GM23248 (cell line): Measurements from ENCODE around the gene MAML3.

ENCODE experiments used
- EZH2 ChIP-seq: fragments of 200-600 bp; sonication (generic); IDR thresholded peaks from 2 replicates; pipeline ENCODE4 v1.6.1; 2018; ENCODE audit warnings: antibody characterized with exemption, mild to moderate bottlenecking; ENCODE audit not compliant: insufficient read depth, poor library complexity, severe bottlenecking
- EZH2phosphoT487 ChIP-seq: fragments of 200-600 bp; sonication (generic); IDR thresholded peaks from 2 replicates; pipeline ENCODE4 v1.6.1; 2018; ENCODE audit warnings: antibody characterized with exemption, moderate library complexity, mild to moderate bottlenecking, low read depth; ENCODE audit not compliant: insufficient read depth

DNA sequence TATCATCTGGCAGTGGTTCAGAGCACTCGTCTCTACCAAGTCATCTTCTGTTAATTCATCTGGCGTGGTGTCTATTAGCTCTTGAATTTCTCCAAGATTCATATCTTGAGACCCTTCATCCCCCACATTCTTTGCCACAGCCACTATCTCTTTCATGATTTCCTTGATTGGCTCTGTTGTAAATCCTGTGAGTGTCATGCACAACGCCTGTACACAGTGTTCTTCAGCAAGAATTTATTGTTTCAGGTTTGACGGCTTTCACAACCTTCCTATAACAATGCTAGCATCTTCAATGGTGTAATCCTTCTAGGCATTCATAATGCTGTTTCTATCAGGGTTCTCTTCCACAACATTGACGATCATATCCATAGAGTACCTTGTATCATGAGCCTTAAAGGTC is 457.5 kb downstream of the MAML3 start:
- TF ChIP-seq EZH2phosphoT487 (no peak), EZH2 (no peak)
